Keratinocyte (primary cell): ENCODE data around the gene PNLIP. TPM values are rescaled to one million over a fixed set of nuclear protein-coding genes. Genes with fewer than 3 reads are reported as not detected.

ENCODE experiments used
- DNase-seq: peaks from one replicate; pipeline ENCODE4 v3.0.0-alpha.2; 2011; ENCODE audit warnings: low read depth, missing footprints, low spot score
- FAIRE-seq: peaks from 2 replicates; lab custom pipeline; 2011; peaks lifted over from hg19 to GRCh38; lab: Jason Lieb, UNC
- H2AFZ ChIP-seq: 2 replicates; pipeline ENCODE4 v1.6.0; 2012; ENCODE audit warnings: low read length, control low read depth, inconsistent platforms; ENCODE audit not compliant: control insufficient read depth
- H3K27ac ChIP-seq: 2 replicates; pipeline ENCODE4 v1.5.1; 2011; ENCODE audit warnings: low read length; ENCODE audit not compliant: control insufficient read depth, insufficient read depth
- H3K27me3 ChIP-seq: 3 replicates; pipeline ENCODE4 v1.6.0; 2011; ENCODE audit warnings: low read length; ENCODE audit not compliant: control insufficient read depth, insufficient read depth; ENCODE audit errors: extremely low read depth
- H3K36me3 ChIP-seq, 2 experiments: 2 replicates in 1 of 2; 3 replicates in 1 of 2; pipeline ENCODE4 v1.5.1; 2011; ENCODE audit warnings: low read length in 2 of 2, mild to moderate bottlenecking in 1 of 2; ENCODE audit not compliant: control insufficient read depth in 2 of 2, insufficient read depth in 2 of 2; ENCODE audit errors: extremely low read depth in 1 of 2
- H3K4me1 ChIP-seq: 3 replicates; pipeline ENCODE4 v1.5.1; 2011; ENCODE audit warnings: low read length; ENCODE audit not compliant: control insufficient read depth, insufficient read depth; ENCODE audit errors: extremely low read depth
- H3K4me2 ChIP-seq: 3 replicates; pipeline ENCODE4 v1.6.0; 2011; ENCODE audit warnings: low read depth, low read length; ENCODE audit not compliant: control insufficient read depth, insufficient read depth; ENCODE audit errors: extremely low read depth
- H3K4me3 ChIP-seq, 3 experiments: fragments of 200-600 bp in 1 of 3; sonication (generic) in 1 of 3; 2 replicates in 2 of 3; 3 replicates in 1 of 3; pipeline ENCODE4 v1.5.1; 2011 to 2016; ENCODE audit warnings: low read length in 3 of 3, mild to moderate bottlenecking in 3 of 3, control low read depth in 2 of 3, inconsistent platforms in 1 of 3, low read depth in 1 of 3, mixed read lengths in 1 of 3, mixed run types in 1 of 3, moderate library complexity in 1 of 3; ENCODE audit not compliant: control insufficient read depth in 2 of 3, insufficient read depth in 2 of 3; ENCODE audit errors: extremely low read depth in 1 of 3
- H3K79me2 ChIP-seq: 2 replicates; pipeline ENCODE4 v1.6.0; 2012; ENCODE audit warnings: low read length; ENCODE audit not compliant: control insufficient read depth, insufficient read depth
- H3K9ac ChIP-seq: 3 replicates; pipeline ENCODE4 v1.6.0; 2011; ENCODE audit warnings: low read length; ENCODE audit not compliant: control insufficient read depth, insufficient read depth; ENCODE audit errors: extremely low read depth
- H3K9me1 ChIP-seq: 3 replicates; pipeline ENCODE4 v1.6.0; 2011; ENCODE audit warnings: low read length; ENCODE audit not compliant: control insufficient read depth, insufficient read depth; ENCODE audit errors: extremely low read depth
- H3K9me3 ChIP-seq: 2 replicates; pipeline ENCODE4 v1.5.1; 2012; ENCODE audit warnings: low read depth, low read length; ENCODE audit not compliant: control insufficient read depth
- H4K20me1 ChIP-seq: 3 replicates; pipeline ENCODE4 v1.6.0; 2011; ENCODE audit warnings: low read length; ENCODE audit not compliant: control insufficient read depth, insufficient read depth; ENCODE audit errors: extremely low read depth
- CTCF ChIP-seq, 3 experiments: IDR thresholded peaks in 1 of 3; conservative IDR thresholded peaks in 1 of 3; optimal IDR thresholded peaks in 1 of 3; 2 replicates in 2 of 3; 3 replicates in 1 of 3; pipeline versions ENCODE3 to v1.5.1; 2011; ENCODE audit warnings: low read length in 3 of 3, mild to moderate bottlenecking in 3 of 3, moderate library complexity in 2 of 3, control low read depth in 1 of 3, inconsistent platforms in 1 of 3; ENCODE audit not compliant: insufficient read depth in 2 of 3; ENCODE audit errors: extremely low read depth in 1 of 3
- EZH2 ChIP-seq: IDR thresholded peaks from one replicate; pipeline ENCODE4 v1.6.1; 2012; ENCODE audit warnings: inconsistent platforms, mild to moderate bottlenecking, low read length, moderate library complexity
- dilution Hi-C: fragments of 300-500 bp; cut with MboI; formaldehyde crosslinking; loops from one replicate; pipeline ENCODE4 v1.7.0; 2020; ENCODE audit warnings: low sequenced_read_pairs; ENCODE audit not compliant: extremely low pct_ligation_motif_present
- polyA plus RNA-seq, 5 experiments: library from polyadenylated mRNA; depleted of rRNA in 3 of 5; stranded (reverse) in 3 of 5; stranded (forward) in 1 of 5; unstranded in 1 of 5; fragments of >200 nt; gene quantifications; 1 replicate in 1 of 5; 2 replicates in 3 of 5; 3 replicates in 1 of 5; pipeline versions ENCODE4 v1.2.1 to v1.2.3, GENCODE V29; 2011 to 2012; ENCODE audit warnings: missing spikeins in 2 of 5, low read depth in 1 of 5, low replicate concordance in 1 of 5

PNLIP gene
- polyA plus RNA-seq, 1 donor (not counting 4 experiments of a cell fraction or from before 2014, with no cell fraction given): not detected

- H3K9me3 ChIP-seq: no peaks in the 10 kb centered on the region
- H2AFZ ChIP-seq: no peak overlapping the region
- no peaks in the 10 kb centered on the region for H3K27me3 ChIP-seq
- dilution Hi-C loops: no loop called here
- H3K4me3 ChIP-seq: no peak overlapping the region
- H3K9me1 ChIP-seq: no peaks in the 10 kb centered on the region
- H3K4me1 ChIP-seq: no peaks in the 10 kb centered on the region
- no peak overlapping the region for H3K4me2 ChIP-seq
- FAIRE-seq (no peak), DNase-seq (no peak)
- TF ChIP-seq EZH2 (no peak), CTCF (optimal IDR thresholded peaks at IDR 0.05 in 1 of 3, IDR thresholded peaks at IDR 0.05 in 1 of 3, conservative IDR thresholded peaks at IDR 0.05 in 1 of 3; ENCODE audit: extremely low read depth in 1 of 3, insufficient read depth in 2 of 3, low read length in 3 of 3) (no peak)
- H3K79me2 ChIP-seq: no peaks in the 10 kb centered on the region
- no peak overlapping the region for H3K9ac ChIP-seq
- no peaks in the 10 kb centered on the region for H3K36me3 ChIP-seq
- no peaks in the 10 kb centered on the region for H4K20me1 ChIP-seq
- H3K27ac ChIP-seq: no peak overlapping the region
These were observed 35.2 kb upstream of the PNLIP start for GRCh38 chr10:116510565-116510964.

- no peaks in the 10 kb centered on the region for H3K9me1 ChIP-seq
- H3K36me3 ChIP-seq: no peaks in the 10 kb centered on the region
- dilution Hi-C loops: no loop called here
- H3K9me3 ChIP-seq: no peaks in the 10 kb centered on the region
- FAIRE-seq (no peak), DNase-seq (no peak)
- H3K27me3 ChIP-seq: no peaks in the 10 kb centered on the region
- H3K27ac ChIP-seq: no peak overlapping the region
- H3K4me3 ChIP-seq: no peak overlapping the region
- no peaks in the 10 kb centered on the region for H4K20me1 ChIP-seq
- no peak overlapping the region for H3K9ac ChIP-seq
- no peaks in the 10 kb centered on the region for H3K79me2 ChIP-seq
- H3K4me2 ChIP-seq: no peak overlapping the region
- no peaks in the 10 kb centered on the region for H3K4me1 ChIP-seq
- H2AFZ ChIP-seq: no peak overlapping the region
- peak in 1 of 3 experiments; percentile 20 for TF ChIP-seq CTCF (optimal IDR thresholded peaks at IDR 0.05 in 1 of 3, IDR thresholded peaks at IDR 0.05 in 1 of 3, conservative IDR thresholded peaks at IDR 0.05 in 1 of 3; ENCODE audit: extremely low read depth in 1 of 3, insufficient read depth in 2 of 3, low read length in 3 of 3)
- TF ChIP-seq EZH2: no peak
These were observed 34.4 kb upstream of the PNLIP start for GRCh38 chr10:116511365-116511764.
